ENCODE measurements around the gene CREBL2. TPM values are rescaled to one million over a fixed set of nuclear protein-coding genes. Genes with fewer than 3 reads are reported as not detected.

CREBL2 gene
- total RNA-seq, 3 donors from 2014 or later: 23.3 to 35.9 (median 25.4) TPM

DNA sequence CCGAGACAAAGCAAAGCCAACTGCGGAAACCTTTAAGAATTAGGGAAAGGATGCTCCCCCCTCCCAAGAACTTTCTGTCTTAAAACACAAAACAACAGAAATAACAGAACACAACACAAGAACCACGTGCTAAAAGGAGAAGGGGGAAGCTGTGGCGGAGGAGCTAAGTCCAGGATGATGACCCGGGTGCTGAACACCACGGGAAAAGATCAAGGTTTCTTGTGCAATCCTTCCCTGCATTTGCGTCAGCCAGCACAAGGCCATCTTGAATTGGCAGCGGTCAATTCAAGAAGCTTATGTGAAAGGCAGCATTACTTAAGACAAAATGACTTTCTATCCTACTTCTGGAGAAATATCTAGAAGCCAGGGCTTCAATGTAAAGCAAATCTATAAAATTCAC lies 11.0 kb upstream of the CREBL2 start:
- no peak for DNase-seq
- ATAC-seq: no peak
- intact Hi-C loops (cut with DNase I, micrococcal nuclease): no loop called here
- TF ChIP-seq, protein P1, sequence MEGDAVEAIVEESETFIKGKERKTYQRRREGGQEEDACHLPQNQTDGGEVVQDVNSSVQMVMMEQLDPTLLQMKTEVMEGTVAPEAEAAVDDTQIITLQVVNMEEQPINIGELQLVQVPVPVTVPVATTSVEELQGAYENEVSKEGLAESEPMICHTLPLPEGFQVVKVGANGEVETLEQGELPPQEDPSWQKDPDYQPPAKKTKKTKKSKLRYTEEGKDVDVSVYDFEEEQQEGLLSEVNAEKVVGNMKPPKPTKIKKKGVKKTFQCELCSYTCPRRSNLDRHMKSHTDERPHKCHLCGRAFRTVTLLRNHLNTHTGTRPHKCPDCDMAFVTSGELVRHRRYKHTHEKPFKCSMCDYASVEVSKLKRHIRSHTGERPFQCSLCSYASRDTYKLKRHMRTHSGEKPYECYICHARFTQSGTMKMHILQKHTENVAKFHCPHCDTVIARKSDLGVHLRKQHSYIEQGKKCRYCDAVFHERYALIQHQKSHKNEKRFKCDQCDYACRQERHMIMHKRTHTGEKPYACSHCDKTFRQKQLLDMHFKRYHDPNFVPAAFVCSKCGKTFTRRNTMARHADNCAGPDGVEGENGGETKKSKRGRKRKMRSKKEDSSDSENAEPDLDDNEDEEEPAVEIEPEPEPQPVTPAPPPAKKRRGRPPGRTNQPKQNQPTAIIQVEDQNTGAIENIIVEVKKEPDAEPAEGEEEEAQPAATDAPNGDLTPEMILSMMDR (IDR thresholded peaks at IDR 0.05): no peak
- Histone ChIP-seq H3K4me3 (no peak overlapping the region), H3K9me3 (no peaks in the 10 kb centered on the region), H3K36me3 (ENCODE audit: low read depth) (no peaks in the 10 kb centered on the region), H3K4me1 (ENCODE audit: low read depth) (peaks cover 4% of the 10 kb centered on the region)

DNA sequence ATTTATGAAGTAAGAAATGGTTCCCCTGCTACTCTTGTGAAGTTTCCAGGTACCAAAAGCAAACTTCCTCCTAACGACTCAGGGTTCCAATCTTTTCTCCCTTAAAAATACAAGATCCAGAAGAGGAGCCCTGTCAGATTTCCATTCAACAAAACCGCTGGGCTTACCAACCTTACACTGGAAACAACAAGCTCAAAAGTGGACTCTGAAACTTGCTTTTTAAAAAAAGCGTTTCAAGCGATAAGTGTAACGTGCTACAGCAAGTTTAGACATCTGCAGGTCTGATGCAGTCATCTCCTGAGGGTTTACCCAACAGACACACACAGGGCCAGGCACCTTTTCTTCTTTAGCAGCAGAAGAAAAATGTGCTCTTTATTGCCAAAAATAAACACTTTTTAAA lies 6.9 kb upstream of the CREBL2 start:
- DNase-seq (no peak), ATAC-seq (no peak)
- Histone ChIP-seq H3K4me1 (ENCODE audit: low read depth) (peaks cover 3% of the 10 kb centered on the region), H3K36me3 (ENCODE audit: low read depth) (no peaks in the 10 kb centered on the region), H3K9me3 (no peaks in the 10 kb centered on the region), H3K4me3 (no peak overlapping the region)
- intact Hi-C loops (cut with DNase I, micrococcal nuclease): no loop called here
- TF ChIP-seq, protein P1 (IDR thresholded peaks at IDR 0.05): no peak

DNA sequence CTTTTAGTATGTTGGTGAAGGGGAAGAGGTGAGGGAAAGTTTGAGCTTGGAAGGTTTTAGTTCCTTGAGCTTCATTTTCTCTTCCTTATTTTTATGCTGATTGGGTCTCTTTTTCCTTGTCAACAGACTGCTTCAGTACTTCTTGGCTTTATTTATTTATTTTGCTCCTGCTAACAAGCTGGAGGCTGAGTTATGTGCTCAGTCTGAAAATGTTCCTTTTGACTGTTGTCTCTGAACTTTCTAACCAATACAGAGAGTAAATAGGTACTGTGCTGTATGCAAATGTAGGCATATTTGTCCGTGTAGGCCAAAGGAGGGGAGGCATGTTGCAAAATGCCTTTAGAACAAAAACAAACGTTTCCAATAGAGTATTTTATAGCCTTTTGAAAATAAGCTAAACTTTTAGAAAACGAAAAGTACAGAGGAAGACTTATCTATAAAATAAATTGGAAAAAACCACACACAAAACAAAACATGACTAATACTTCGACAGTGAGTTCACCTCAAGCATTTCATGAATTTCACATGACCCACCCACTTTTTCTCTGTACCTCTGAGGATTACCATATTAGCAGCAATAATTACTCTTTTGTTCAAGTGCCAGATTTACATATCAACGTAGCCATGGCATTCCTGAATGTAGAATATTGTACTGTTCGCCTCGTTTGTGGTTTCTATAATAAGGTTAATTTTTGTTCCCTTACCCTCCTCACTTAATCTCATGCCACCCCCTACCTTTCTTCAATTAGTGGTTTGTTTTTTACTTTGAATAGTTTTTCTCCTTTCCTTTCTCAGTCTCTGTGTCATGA lies 4.7 kb upstream of the CREBL2 start:
- ATAC-seq: no peak
- Histone ChIP-seq H3K9me3 (no peaks in the 10 kb centered on the region), H3K4me1 (ENCODE audit: low read depth) (peaks cover 5% of the 10 kb centered on the region), H3K36me3 (ENCODE audit: low read depth) (no peaks in the 10 kb centered on the region), H3K4me3 (no peak overlapping the region)
- TF ChIP-seq, protein P1 (IDR thresholded peaks at IDR 0.05): no peak
- intact Hi-C loops (cut with DNase I, micrococcal nuclease): no loop called here
- DNase-seq: peak in 1 of 3 donors; percentile 0

DNA sequence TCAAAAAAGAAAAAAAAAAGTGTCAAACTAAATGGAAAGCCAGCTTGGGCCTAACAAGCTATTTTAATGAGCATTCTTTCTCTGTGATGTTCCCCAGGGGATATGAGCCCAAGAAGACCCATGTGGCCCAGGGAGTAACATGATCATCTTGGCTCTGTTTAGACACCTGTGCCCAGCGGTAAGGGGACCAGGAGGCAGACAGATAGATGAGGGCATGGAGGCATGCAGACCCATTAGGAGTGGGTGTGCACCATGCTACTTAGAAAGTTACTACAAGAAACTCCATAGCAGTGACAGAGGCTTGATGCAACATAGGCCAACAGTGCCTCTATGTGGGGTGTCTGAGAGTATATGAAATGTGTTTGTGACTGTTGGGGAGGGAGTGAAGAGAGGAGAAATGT lies 3.1 kb upstream of the CREBL2 start:
- H3K4me3 ChIP-seq: no peak overlapping the region
- no peaks in the 10 kb centered on the region for H3K9me3 ChIP-seq
- TF ChIP-seq, protein P1 (IDR thresholded peaks at IDR 0.05): no peak
- no peaks in the 10 kb centered on the region for H3K36me3 ChIP-seq (ENCODE audit: low read depth)
- ATAC-seq (no peak), DNase-seq (no peak)
- H3K4me1 ChIP-seq (ENCODE audit: low read depth): peaks cover 17% of the 10 kb centered on the region
- intact Hi-C loops (cut with DNase I, micrococcal nuclease): no loop called here

DNA sequence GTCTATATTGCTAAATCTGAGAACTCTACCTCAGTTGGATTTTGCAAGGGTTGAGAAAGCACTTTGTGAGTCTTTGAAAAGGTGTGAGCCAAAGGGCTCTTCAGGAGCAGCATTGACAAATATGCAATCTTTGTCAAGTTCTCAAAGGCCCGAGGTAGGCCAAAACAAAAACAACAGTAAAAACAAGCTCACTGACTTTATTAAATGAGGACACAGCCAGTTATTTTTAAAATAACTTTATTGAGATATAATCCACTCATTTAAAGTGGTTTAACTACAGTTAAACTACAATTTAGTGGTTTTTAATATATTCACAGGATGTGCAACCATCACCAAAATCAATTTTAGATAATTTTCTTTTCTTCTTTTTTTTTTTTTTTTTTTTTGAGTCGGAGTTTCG lies 2.0 kb upstream of the CREBL2 start:
- Histone ChIP-seq H3K4me1 (ENCODE audit: low read depth) (peaks cover 18% of the 10 kb centered on the region), H3K9me3 (no peaks in the 10 kb centered on the region), H3K4me3 (no peak overlapping the region), H3K36me3 (ENCODE audit: low read depth) (no peaks in the 10 kb centered on the region)
- ATAC-seq (no peak), DNase-seq (no peak)
- TF ChIP-seq, protein P1 (IDR thresholded peaks at IDR 0.05): no peak
- intact Hi-C loops (cut with DNase I, micrococcal nuclease): no loop called here
